ENCODE measurements around the gene PSMD9. TPM values are rescaled to one million over a fixed set of nuclear protein-coding genes. Genes with fewer than 3 reads are reported as not detected.

Gene PSMD9
- total and polyA plus RNA-seq, 5 donors from 2014 or later = 52.9 to 106 (median 86.6) TPM

DNA sequence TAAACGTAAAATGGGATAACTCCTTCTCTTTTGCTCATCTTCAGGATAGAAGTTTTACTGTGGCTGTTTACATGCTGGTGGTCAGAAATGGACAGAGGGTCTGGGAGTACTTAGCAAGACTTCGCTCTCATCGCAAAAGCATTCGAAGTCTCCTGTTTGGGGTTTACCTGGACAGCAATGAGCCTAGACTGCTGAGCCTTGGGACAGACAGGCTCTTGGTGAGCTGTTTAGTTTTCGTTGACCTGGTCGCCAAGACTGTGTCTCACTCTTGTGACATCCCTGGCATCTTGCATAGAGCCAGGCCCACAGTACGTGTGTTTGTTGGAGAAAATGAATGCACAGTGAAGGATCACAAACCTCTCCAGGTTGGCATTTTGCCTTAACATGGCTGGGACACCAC is 72.0 kb downstream of the PSMD9 start:
- peaks cover 0 to 2% (median 0%) of the 10 kb centered on the region in 7 donors for H3K9me3 Mint-ChIP-seq
- H3K4me1 Mint-ChIP-seq = no peaks in the 10 kb centered on the region
- no peak overlapping the region for H3K4me3 Mint-ChIP-seq
- Histone ChIP-seq H3K27ac (ENCODE audit: insufficient read depth, low read length, poor library complexity, severe bottlenecking) (no peak overlapping the region), H3K4me1 (ENCODE audit: control insufficient read depth, insufficient read depth, low read length, poor library complexity, severe bottlenecking) (no peaks in the 10 kb centered on the region), H3K27me3 (ENCODE audit: control insufficient read depth, insufficient read depth, low read length) (no peaks in the 10 kb centered on the region), H3K36me3 (ENCODE audit: control insufficient read depth, insufficient read depth, low read length) (no peaks in the 10 kb centered on the region), H3K9me3 (ENCODE audit: control insufficient read depth in 2 of 2, low read length in 2 of 2) (no peaks in the 10 kb centered on the region), H3K4me3 (ENCODE audit: low read depth, low read length) (no peak overlapping the region)
- DNase-seq (no peak), ATAC-seq (ENCODE audit: low read depth in 2 of 2) (no peak)
- no peaks in the 10 kb centered on the region for H3K36me3 Mint-ChIP-seq
- no peak overlapping the region for H3K27ac Mint-ChIP-seq
- H3K27me3 Mint-ChIP-seq = peaks cover 12% of the 10 kb centered on the region

GRCh38 chr12:121961195-121961879 is 72.7 kb downstream of the PSMD9 start:
- Mint-ChIP-seq H3K27me3 (peaks cover 10% of the 10 kb centered on the region), H3K9me3 (peaks cover 0 to 2% (median 0%) of the 10 kb centered on the region in 7 donors), H3K4me1 (no peaks in the 10 kb centered on the region), H3K27ac (no peak overlapping the region), H3K36me3 (no peaks in the 10 kb centered on the region), H3K4me3 (no peak overlapping the region)
- H3K9me3 ChIP-seq (ENCODE audit: control insufficient read depth in 2 of 2, low read length in 2 of 2) = no peaks in the 10 kb centered on the region
- no peaks in the 10 kb centered on the region for H3K36me3 ChIP-seq (ENCODE audit: control insufficient read depth, insufficient read depth, low read length)
- DNase-seq (no peak), ATAC-seq (ENCODE audit: low read depth in 2 of 2) (no peak)
- H3K27me3 ChIP-seq (ENCODE audit: control insufficient read depth, insufficient read depth, low read length) = no peaks in the 10 kb centered on the region
- no peak overlapping the region for H3K27ac ChIP-seq (ENCODE audit: insufficient read depth, low read length, poor library complexity, severe bottlenecking)
- H3K4me3 ChIP-seq (ENCODE audit: low read depth, low read length) = no peak overlapping the region
- H3K4me1 ChIP-seq (ENCODE audit: control insufficient read depth, insufficient read depth, low read length, poor library complexity, severe bottlenecking) = no peaks in the 10 kb centered on the region

GRCh38 chr12:121963341-121964018 is 74.9 kb downstream of the PSMD9 start:
- no peak for ATAC-seq (ENCODE audit: low read depth in 2 of 2)
- Mint-ChIP-seq H3K9me3 (peaks cover 0 to 2% (median 0%) of the 10 kb centered on the region in 7 donors), H3K36me3 (no peaks in the 10 kb centered on the region)

DNA sequence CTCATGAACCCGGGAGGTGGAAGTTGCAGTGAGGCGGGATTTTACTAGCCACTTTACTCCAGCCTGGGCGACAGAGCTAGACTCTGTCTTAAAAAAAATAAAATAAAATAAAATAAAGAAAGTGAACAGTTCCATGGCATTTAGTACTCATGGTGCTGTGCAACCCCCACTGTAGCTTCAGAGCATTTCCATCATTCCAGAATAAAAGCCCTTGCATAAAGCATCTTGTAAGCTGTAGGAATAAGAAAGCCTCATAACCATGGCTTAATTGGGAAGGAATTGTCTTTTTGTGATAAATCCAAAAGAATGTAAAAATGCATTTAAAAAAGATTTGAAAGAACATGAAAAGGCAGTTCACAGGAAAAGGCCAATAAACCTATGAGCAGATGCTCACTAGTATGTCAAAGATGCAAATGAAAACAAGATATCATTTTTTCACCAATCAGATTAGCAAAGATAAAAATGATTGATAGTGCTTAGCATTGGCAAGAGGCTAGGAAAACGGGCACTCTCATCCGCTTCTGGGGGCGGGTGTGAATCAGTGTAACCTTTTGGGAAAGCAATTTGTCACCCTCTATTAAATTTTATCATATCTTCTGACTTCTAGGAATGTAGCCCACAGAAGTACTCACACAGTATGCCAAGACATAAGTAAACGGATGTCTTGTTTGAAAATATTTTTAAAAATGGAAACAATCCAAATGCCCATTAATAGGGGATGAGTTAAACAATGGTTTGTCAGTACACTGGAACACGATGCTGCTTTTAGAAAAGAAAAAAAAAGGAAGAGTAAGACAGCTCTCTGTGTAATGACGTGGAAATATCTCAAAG is 76.4 kb downstream of the PSMD9 start:
- Histone ChIP-seq H3K4me3 (ENCODE audit: low read depth, low read length) (no peak overlapping the region), H3K27ac (ENCODE audit: insufficient read depth, low read length, poor library complexity, severe bottlenecking) (no peak overlapping the region), H3K36me3 (ENCODE audit: control insufficient read depth, insufficient read depth, low read length) (no peaks in the 10 kb centered on the region), H3K9me3 (ENCODE audit: control insufficient read depth in 2 of 2, low read length in 2 of 2) (no peaks in the 10 kb centered on the region), H3K27me3 (ENCODE audit: control insufficient read depth, insufficient read depth, low read length) (no peaks in the 10 kb centered on the region), H3K4me1 (ENCODE audit: control insufficient read depth, insufficient read depth, low read length, poor library complexity, severe bottlenecking) (no peaks in the 10 kb centered on the region)
- ATAC-seq (ENCODE audit: low read depth in 2 of 2) = no peak
- peaks cover 0 to 1% (median 0%) of the 10 kb centered on the region in 7 donors for H3K9me3 Mint-ChIP-seq
- peaks cover 6% of the 10 kb centered on the region for H3K27me3 Mint-ChIP-seq
- H3K4me3 Mint-ChIP-seq = no peak overlapping the region
- H3K36me3 Mint-ChIP-seq = no peaks in the 10 kb centered on the region
- no peak overlapping the region for H3K27ac Mint-ChIP-seq
- DNase-seq = no peak
- H3K4me1 Mint-ChIP-seq = no peaks in the 10 kb centered on the region

More at GRCh38 chr12:121963341-121964018, 74.9 kb downstream of the PSMD9 start:
- H3K27ac ChIP-seq (ENCODE audit: insufficient read depth, low read length, poor library complexity, severe bottlenecking) = no peak overlapping the region
- no peak overlapping the region for H3K27ac Mint-ChIP-seq
- peaks cover 6% of the 10 kb centered on the region for H3K27me3 Mint-ChIP-seq
- no peaks in the 10 kb centered on the region for H3K27me3 ChIP-seq (ENCODE audit: control insufficient read depth, insufficient read depth, low read length)
- no peaks in the 10 kb centered on the region for H3K4me1 ChIP-seq (ENCODE audit: control insufficient read depth, insufficient read depth, low read length, poor library complexity, severe bottlenecking)
- H3K4me3 ChIP-seq (ENCODE audit: low read depth, low read length) = no peak overlapping the region
- H3K4me1 Mint-ChIP-seq = no peaks in the 10 kb centered on the region
- H3K36me3 ChIP-seq (ENCODE audit: control insufficient read depth, insufficient read depth, low read length) = no peaks in the 10 kb centered on the region
- H3K9me3 ChIP-seq (ENCODE audit: control insufficient read depth in 2 of 2, low read length in 2 of 2) = no peaks in the 10 kb centered on the region
- DNase-seq = no peak
- no peak overlapping the region for H3K4me3 Mint-ChIP-seq

GRCh38 chr12:121966959-121967358 is 78.4 kb downstream of the PSMD9 start:
- H3K4me3 ChIP-seq (ENCODE audit: low read depth, low read length) = no peak overlapping the region
- Mint-ChIP-seq H3K4me1 (no peaks in the 10 kb centered on the region), H3K27ac (no peak overlapping the region), H3K9me3 (peaks cover 0 to 3% (median 0%) of the 10 kb centered on the region in 7 donors), H3K27me3 (peaks cover 6% of the 10 kb centered on the region), H3K36me3 (peaks cover 2% of the 10 kb centered on the region), H3K4me3 (no peak overlapping the region)
- H3K27me3 ChIP-seq (ENCODE audit: control insufficient read depth, insufficient read depth, low read length) = no peaks in the 10 kb centered on the region
- no peaks in the 10 kb centered on the region for H3K36me3 ChIP-seq (ENCODE audit: control insufficient read depth, insufficient read depth, low read length)
- H3K9me3 ChIP-seq (ENCODE audit: control insufficient read depth in 2 of 2, low read length in 2 of 2) = no peaks in the 10 kb centered on the region
- no peak for DNase-seq
- H3K27ac ChIP-seq (ENCODE audit: insufficient read depth, low read length, poor library complexity, severe bottlenecking) = no peak overlapping the region
- no peaks in the 10 kb centered on the region for H3K4me1 ChIP-seq (ENCODE audit: control insufficient read depth, insufficient read depth, low read length, poor library complexity, severe bottlenecking)
- ATAC-seq (ENCODE audit: low read depth in 2 of 2) = no peak

Other genes with a start within 250 kb of the PSMD9 start
- gene MORN3, start 219.1 kb upstream of the PSMD9 start, total RNA-seq = 5.6 TPM
- 1 to 10 TPM; 2.3 to 7.3 (median 4.9) TPM for gene MORN3, start 219.1 kb upstream of the PSMD9 start, polyA plus RNA-seq
- 7.5 TPM for gene TMEM120B, start 176.0 kb upstream of the PSMD9 start, total RNA-seq
- 1 to 10 TPM; 2.6 to 4.5 (median 2.7) TPM for gene TMEM120B, start 176.0 kb upstream of the PSMD9 start, polyA plus RNA-seq
- 149 TPM for gene RHOF, start 95.1 kb upstream of the PSMD9 start, total RNA-seq
- gene RHOF, start 95.1 kb upstream of the PSMD9 start, polyA plus RNA-seq = 100 to 1,000 TPM in 1 of 4 donors, 10 to 100 TPM in 3; 80.4 to 100 (median 92.0) TPM
- 118 TPM for gene SETD1B, start 84.8 kb upstream of the PSMD9 start, total RNA-seq
- gene SETD1B, start 84.8 kb upstream of the PSMD9 start, polyA plus RNA-seq = 1 to 10 TPM; 1.2 to 2.0 (median 1.5) TPM
- gene HPD, start 29.9 kb upstream of the PSMD9 start, total RNA-seq = not detected
- gene HPD, start 29.9 kb upstream of the PSMD9 start, polyA plus RNA-seq = not detected
- 0.96 TPM for gene CFAP251, start 29.8 kb downstream of the PSMD9 start, total RNA-seq
- gene CFAP251, start 29.8 kb downstream of the PSMD9 start, polyA plus RNA-seq = under 1 TPM in 1 of 4 donors, not detected in 3; 0.05 TPM
- gene BCL7A, start 133.1 kb downstream of the PSMD9 start, total RNA-seq = 2.0 TPM
- gene BCL7A, start 133.1 kb downstream of the PSMD9 start, polyA plus RNA-seq = under 1 TPM; 0.35 to 0.98 (median 0.53) TPM
- 83.2 TPM for gene MLXIP, start 190.0 kb downstream of the PSMD9 start, total RNA-seq
- gene MLXIP, start 190.0 kb downstream of the PSMD9 start, polyA plus RNA-seq = 1 to 10 TPM; 5.0 to 7.9 (median 7.8) TPM